MG63 (cell line): ENCODE measurements around the gene CDHR3. TPM values are rescaled to one million over a fixed set of nuclear protein-coding genes. Genes with fewer than 3 reads are reported as not detected.

Source experiments
- DNase-seq: peaks from one replicate; pipeline ENCODE4 v3.0.0-alpha.2; 2020
- H3K27me3 ChIP-seq: fragments of 250-450 bp; sonication (Bioruptor Pico); 2 replicates; pipeline ENCODE4 v1.5.1; 2020; ENCODE audit warnings: mild to moderate bottlenecking, moderate library complexity
- H3K36me3 ChIP-seq: fragments of 250-450 bp; sonication (Bioruptor Pico); 2 replicates; pipeline ENCODE4 v1.5.1; 2020; ENCODE audit warnings: mild to moderate bottlenecking, moderate library complexity
- H3K4me3 ChIP-seq: fragments of 250-450 bp; sonication (Bioruptor Pico); 2 replicates; pipeline ENCODE4 v1.5.1; 2020; ENCODE audit warnings: mild to moderate bottlenecking, moderate library complexity
- H3K9me3 ChIP-seq: fragments of 250-450 bp; sonication (Bioruptor Pico); 2 replicates; pipeline ENCODE4 v1.5.1; 2020; ENCODE audit warnings: mild to moderate bottlenecking, moderate library complexity
- total RNA-seq: library from RNA; depleted of rRNA; stranded (reverse); fragments of >200 nt; shearing (Covaris generic); gene quantifications from 2 replicates; pipeline ENCODE4 v1.2.3, GENCODE V29; 2014; ENCODE audit warnings: low replicate concordance; rRNA removed

CDHR3 gene
- total RNA-seq = 0.76 TPM in 1 of 2 replicates, not detected in the other

- Histone ChIP-seq H3K36me3 (no peaks in the 10 kb centered on the region), H3K9me3 (no peaks in the 10 kb centered on the region), H3K4me3 (no peak within 1 kb of the TSS), H3K27me3 (no peaks in the 10 kb centered on the region)
- no peak for DNase-seq
These were observed at the start of gene CDHR3 for GRCh38 chr7:105963038-105963667. CDHR3 (plus strand) TSS chr7:105963264; CDS start chr7:105963319, 55 bp downstream.

DNA sequence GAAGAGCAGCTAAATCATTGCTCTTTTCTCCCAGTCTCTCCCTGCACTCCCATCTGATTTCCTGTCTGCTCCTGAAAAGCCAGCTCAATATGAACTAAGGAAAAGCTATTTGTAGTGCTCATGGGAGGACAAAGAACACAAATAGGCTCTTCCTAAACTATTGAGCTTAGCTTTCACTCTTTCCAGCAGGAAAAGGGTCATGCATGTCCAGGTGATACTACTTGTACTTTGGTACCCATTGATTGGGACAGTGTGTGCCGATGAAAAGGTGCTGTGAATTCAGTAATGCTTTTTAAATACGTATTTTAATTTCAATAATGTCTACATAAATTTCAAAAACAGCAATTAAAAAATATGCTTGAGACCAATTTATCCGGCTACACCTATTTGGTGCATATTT, 49.1 kb upstream of the CDHR3 start:
- no peaks in the 10 kb centered on the region; the same call in 1 of the 2 replicates for H3K36me3 ChIP-seq
- no peak overlapping the region for H3K4me3 ChIP-seq
- no peak for DNase-seq
- no peaks in the 10 kb centered on the region for H3K27me3 ChIP-seq
- no peaks in the 10 kb centered on the region for H3K9me3 ChIP-seq

DNA sequence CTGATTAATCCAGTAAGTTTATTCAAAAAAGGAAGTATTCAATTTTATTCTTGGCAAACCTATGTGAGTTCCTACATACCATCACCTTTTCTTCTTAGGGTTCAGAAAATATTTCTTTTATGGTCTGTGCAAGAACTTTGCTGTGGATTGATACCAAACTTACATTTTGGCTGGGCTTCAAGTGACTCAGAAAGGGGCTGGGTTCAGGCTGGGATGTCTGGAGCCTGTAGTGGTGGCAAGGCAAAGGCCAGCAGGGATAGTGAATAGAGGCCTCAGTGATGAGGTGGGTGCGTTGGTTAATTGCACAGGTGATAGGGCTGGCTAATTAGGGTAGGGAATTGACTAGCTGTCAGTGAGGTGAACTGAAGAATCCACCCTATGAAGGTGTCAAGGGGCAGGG, 46.5 kb upstream of the CDHR3 start:
- H3K4me3 ChIP-seq = no peak overlapping the region
- H3K36me3 ChIP-seq = no peaks in the 10 kb centered on the region
- no peaks in the 10 kb centered on the region for H3K27me3 ChIP-seq
- no peaks in the 10 kb centered on the region for H3K9me3 ChIP-seq
- DNase-seq = peak; percentile 50

DNA sequence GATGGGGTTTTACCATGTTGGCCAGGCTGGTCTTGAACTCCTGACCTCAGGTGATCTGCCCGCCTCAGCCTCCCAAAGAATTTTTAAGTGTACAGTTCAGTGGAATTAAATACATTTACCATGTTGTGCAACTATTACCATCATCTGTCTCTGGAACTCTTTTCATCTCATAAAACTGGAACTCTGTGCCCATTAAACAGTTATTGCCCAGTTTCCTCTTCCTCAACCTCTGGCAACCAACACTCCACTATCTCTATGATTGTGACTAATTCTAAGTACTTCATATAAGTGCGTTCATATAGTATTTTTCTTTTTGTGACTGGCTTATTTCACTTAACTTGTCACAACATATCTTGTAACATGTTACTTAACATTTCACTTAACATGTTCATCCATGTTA, 45.4 kb upstream of the CDHR3 start:
- H3K4me3 ChIP-seq = no peak overlapping the region
- no peaks in the 10 kb centered on the region for H3K36me3 ChIP-seq
- no peaks in the 10 kb centered on the region for H3K27me3 ChIP-seq
- no peak for DNase-seq
- no peaks in the 10 kb centered on the region for H3K9me3 ChIP-seq

GRCh38 chr7:105920766-105921165, 42.3 kb upstream of the CDHR3 start:
- Histone ChIP-seq H3K4me3 (no peak overlapping the region), H3K27me3 (no peaks in the 10 kb centered on the region), H3K9me3 (no peaks in the 10 kb centered on the region), H3K36me3 (no peaks in the 10 kb centered on the region)
- DNase-seq = no peak

- Histone ChIP-seq H3K9me3 (no peaks in the 10 kb centered on the region), H3K36me3 (no peaks in the 10 kb centered on the region), H3K4me3 (no peak overlapping the region), H3K27me3 (no peaks in the 10 kb centered on the region)
- no peak for DNase-seq
These were observed 38.1 kb upstream of the CDHR3 start for GRCh38 chr7:105924945-105925344.

GRCh38 chr7:105926131-105926530, 36.9 kb upstream of the CDHR3 start:
- DNase-seq = no peak
- Histone ChIP-seq H3K36me3 (no peaks in the 10 kb centered on the region), H3K9me3 (no peaks in the 10 kb centered on the region), H3K4me3 (no peak overlapping the region), H3K27me3 (no peaks in the 10 kb centered on the region)

GRCh38 chr7:105931179-105931578, 31.9 kb upstream of the CDHR3 start:
- Histone ChIP-seq H3K36me3 (no peaks in the 10 kb centered on the region), H3K27me3 (no peaks in the 10 kb centered on the region), H3K4me3 (no peak overlapping the region), H3K9me3 (no peaks in the 10 kb centered on the region)
- no peak for DNase-seq

DNA sequence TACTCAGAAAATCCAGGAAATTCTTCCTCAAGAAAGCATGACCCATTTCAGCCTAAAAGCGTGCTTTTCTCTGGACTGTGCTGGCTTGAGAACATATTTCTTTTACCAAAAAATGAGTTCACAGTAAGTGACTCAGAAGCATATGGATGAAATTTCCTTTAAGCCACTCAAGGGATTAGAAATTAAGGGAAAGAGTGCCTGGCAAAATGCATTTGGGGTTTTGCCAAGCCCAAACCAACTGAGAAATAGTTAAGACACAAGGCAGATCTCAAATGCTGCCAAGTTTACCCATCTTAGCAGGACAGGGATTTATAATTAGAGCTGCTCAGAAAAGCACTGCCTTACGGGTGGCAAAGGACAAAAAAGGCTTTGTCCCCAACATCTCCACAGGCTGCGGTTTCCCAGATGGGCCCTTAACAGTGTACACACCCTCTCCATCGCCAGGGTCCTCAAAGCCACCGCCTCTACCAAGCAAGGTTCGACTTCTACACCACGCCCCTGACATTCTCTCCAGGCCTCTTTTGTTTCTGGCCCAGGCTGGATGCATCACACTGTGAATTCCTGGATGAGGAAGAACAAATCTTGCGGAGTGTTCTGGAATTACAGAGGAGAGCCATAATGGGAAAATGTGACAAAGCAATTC, 30.1 kb upstream of the CDHR3 start:
- DNase-seq = peak; percentile 71
- Histone ChIP-seq H3K27me3 (no peaks in the 10 kb centered on the region), H3K36me3 (no peaks in the 10 kb centered on the region), H3K4me3 (no peak overlapping the region), H3K9me3 (no peaks in the 10 kb centered on the region)

DNA sequence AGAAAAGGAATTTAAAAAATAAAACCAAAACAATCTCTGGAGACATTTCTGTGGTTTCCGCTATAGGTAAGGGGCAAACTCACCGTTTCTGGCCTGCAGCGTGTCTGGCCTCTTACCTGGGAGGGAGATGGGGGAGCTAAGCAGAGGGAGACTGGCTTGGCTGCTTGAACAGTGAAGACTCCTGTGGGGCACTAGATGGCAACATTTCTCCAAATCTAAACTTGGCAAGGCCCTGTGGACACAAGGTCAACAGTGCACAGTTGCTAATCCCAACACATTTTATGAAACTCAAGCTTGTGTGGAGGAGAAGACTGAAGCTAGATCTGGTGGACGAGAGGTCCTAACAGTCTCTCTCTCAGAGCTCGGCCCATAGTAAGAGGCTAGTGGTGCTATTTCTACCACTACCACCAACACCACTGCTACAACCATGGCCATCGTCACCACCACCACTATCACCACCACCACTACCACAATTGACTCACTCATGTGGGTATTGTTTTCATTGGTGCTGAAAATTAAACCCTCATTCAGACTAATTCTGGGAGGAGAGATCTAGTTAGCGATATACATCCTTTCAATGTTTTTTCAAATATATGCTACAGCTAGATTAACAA, 28.4 kb upstream of the CDHR3 start:
- H3K9me3 ChIP-seq = no peaks in the 10 kb centered on the region
- no peaks in the 10 kb centered on the region for H3K36me3 ChIP-seq
- H3K4me3 ChIP-seq = no peak overlapping the region
- DNase-seq = peak; percentile 14
- H3K27me3 ChIP-seq = no peaks in the 10 kb centered on the region

GRCh38 chr7:105935250-105935649, 27.8 kb upstream of the CDHR3 start:
- H3K36me3 ChIP-seq = no peaks in the 10 kb centered on the region
- no peaks in the 10 kb centered on the region for H3K27me3 ChIP-seq
- DNase-seq = no peak
- no peaks in the 10 kb centered on the region for H3K9me3 ChIP-seq
- H3K4me3 ChIP-seq = no peak overlapping the region

DNA sequence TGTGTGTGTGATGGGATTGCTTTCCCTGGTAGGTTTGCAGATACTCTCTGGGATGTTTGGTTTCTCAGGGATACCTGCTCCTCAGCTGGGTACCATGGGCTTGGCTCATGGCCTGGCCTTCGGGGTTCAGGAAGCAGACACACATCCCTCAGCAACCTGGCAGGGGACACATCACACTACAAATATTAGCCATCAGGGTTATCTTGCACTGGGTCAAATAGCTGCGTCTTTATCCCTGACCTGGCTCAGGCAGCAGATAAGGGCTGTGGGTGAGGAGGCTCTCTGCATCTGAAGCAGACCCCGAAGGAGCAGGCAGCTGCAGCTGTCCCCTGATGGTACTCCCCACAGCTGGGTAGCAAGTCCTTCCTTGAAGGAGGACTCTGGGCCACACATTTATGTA, 25.7 kb upstream of the CDHR3 start:
- Histone ChIP-seq H3K4me3 (no peak overlapping the region), H3K9me3 (no peaks in the 10 kb centered on the region), H3K36me3 (no peaks in the 10 kb centered on the region), H3K27me3 (no peaks in the 10 kb centered on the region)
- no peak for DNase-seq

DNA sequence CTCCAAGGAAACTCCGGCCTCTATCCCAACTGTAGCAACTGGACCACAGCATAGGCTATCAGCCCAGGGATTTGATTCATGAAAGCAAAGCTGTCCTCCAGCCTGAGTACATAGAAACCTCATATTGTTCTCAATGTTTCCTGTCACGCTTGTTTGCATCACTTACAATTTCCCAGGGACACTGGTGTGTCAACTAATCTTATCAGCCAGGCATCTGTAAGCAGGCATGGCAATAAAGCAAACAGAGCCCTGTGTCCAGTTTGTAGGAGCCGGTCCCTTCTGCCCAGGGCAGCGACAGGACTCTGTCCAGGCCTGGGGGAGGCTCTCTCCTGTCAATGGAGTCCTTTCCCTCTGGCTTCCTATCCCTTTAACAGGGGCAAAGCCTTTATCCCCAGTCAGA, 23.0 kb upstream of the CDHR3 start:
- H3K27me3 ChIP-seq = no peaks in the 10 kb centered on the region
- H3K9me3 ChIP-seq = no peaks in the 10 kb centered on the region
- no peak for DNase-seq
- no peak overlapping the region for H3K4me3 ChIP-seq
- no peaks in the 10 kb centered on the region for H3K36me3 ChIP-seq

DNA sequence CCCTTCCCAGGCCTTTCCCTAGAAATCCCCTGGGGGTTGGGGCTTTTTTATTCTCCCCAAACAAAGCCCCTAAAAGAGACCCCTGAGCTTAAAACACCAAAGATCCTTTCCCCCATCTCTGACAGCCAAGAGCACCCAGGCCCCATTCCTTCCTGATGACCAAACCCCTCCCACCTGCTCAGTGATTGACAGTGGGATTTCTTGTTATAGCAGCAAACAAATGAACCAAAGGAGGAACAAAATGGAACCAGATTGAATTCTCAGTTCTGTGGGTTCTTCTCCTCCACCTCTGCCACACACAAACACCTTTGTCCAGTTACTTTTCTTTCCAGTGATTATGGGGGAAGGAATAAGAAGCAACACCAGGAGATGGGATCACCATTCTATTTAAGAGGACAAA, 21.5 kb upstream of the CDHR3 start:
- DNase-seq = no peak
- no peaks in the 10 kb centered on the region for H3K9me3 ChIP-seq
- no peaks in the 10 kb centered on the region for H3K36me3 ChIP-seq
- no peaks in the 10 kb centered on the region for H3K27me3 ChIP-seq
- H3K4me3 ChIP-seq = no peak overlapping the region

DNA sequence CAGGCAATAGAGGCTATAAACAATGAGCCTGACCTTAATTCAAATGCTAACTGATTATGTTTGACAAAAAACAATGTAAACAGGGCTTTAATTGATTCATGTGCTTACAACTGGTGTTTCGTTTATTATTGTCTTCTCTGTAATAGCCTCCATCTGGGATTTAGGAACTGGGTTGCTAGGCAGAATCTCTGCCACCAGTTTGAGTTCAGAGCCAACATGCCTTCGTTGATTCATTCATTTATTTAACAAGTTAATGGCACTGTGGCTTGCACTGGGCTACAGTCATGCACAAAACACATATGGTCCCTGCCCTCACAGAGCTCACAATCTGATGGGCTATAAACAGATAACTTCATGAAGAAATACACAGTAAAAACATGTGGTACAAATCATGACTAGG, 19.6 kb upstream of the CDHR3 start:
- H3K27me3 ChIP-seq = no peaks in the 10 kb centered on the region
- H3K9me3 ChIP-seq = no peaks in the 10 kb centered on the region
- DNase-seq = no peak
- no peak overlapping the region for H3K4me3 ChIP-seq
- H3K36me3 ChIP-seq = no peaks in the 10 kb centered on the region

GRCh38 chr7:105945848-105946247, 17.2 kb upstream of the CDHR3 start:
- no peaks in the 10 kb centered on the region for H3K27me3 ChIP-seq
- no peaks in the 10 kb centered on the region for H3K36me3 ChIP-seq
- DNase-seq = no peak
- H3K9me3 ChIP-seq = no peaks in the 10 kb centered on the region
- no peak overlapping the region for H3K4me3 ChIP-seq

GRCh38 chr7:105951597-105951996, 11.5 kb upstream of the CDHR3 start:
- no peak for DNase-seq
- H3K4me3 ChIP-seq = no peak overlapping the region
- H3K9me3 ChIP-seq = peaks cover 7% of the 10 kb centered on the region
- H3K27me3 ChIP-seq = no peaks in the 10 kb centered on the region
- H3K36me3 ChIP-seq = no peaks in the 10 kb centered on the region
